Prostate gland (tissue), 2 donors: Measurements from ENCODE around the gene ADGRL1. TPM values are rescaled to one million over a fixed set of nuclear protein-coding genes. Genes with fewer than 3 reads are reported as not detected.
A peak's percentile ranks its signal among the peaks of the same experiment; 100 is the strongest.
"Not testable (repeated sequence)": the region's sequence is repeated elsewhere in the genome, so short reads cannot be mapped to it uniquely, and the experiment has no call there.

Source experiments
- DNase-seq: peaks from one replicate; pipeline ENCODE4 v3.0.0-alpha.2; 2019; ENCODE audit warnings: low spot score
- H3K27ac ChIP-seq, 2 donors: fragments of 200-600 bp; sonication (generic); 2 replicates each; pipeline ENCODE4 v1.5.1; 2017 to 2019
- H3K27me3 ChIP-seq: fragments of 200-600 bp; sonication (generic); replicated peaks from 2 replicates; pipeline ENCODE4 v1.5.1; 2019; ENCODE audit not compliant: insufficient read depth
- H3K36me3 ChIP-seq, 2 donors: fragments of 200-600 bp; sonication (generic); 1 replicate in 1 of 2; 2 replicates in 1 of 2; pipeline versions ENCODE4 v1.5.1 to v1.8.1; 2017 to 2019
- H3K4me1 ChIP-seq: fragments of 200-600 bp; sonication (generic); replicated peaks from 2 replicates; pipeline ENCODE4 v1.5.1; 2019
- H3K4me3 ChIP-seq, 2 donors: fragments of 200-600 bp; sonication (generic); 2 replicates each; pipeline ENCODE4 v1.5.1; 2017 to 2019
- H3K9me3 ChIP-seq: fragments of 200-600 bp; sonication (generic); 2 replicates; pipeline ENCODE4 v1.5.1; 2017
- POLR2A ChIP-seq: fragments of 450-650 bp; IDR thresholded peaks from one replicate; pipeline ENCODE4 v1.6.1; 2016; ENCODE audit warnings: antibody characterized with exemption, mild to moderate bottlenecking
- POLR2AphosphoS5 ChIP-seq: sonication (generic); formaldehyde crosslinking; IDR thresholded peaks from one replicate; pipeline ENCODE4 v1.6.1; 2017; ENCODE audit warnings: antibody characterized with exemption
- WGBS: methylation state at CpG from one replicate; pipeline ENCODE4 v1.1.5; 2018; 5-methylcytosine and 5-hydroxymethylcytosine counted together
- intact Hi-C: fragments of 100-400 bp; cut with DNase I; formaldehyde crosslinking; loops from one replicate; pipeline ENCODE4 v1.14.2; 2022
- total RNA-seq, 2 donors: library from RNA; depleted of rRNA; stranded (reverse); fragments of >200 nt; gene quantifications; one replicate each; pipeline ENCODE4 v1.1.0, GENCODE V29; 2016
- TF ChIP-seq, protein P1 (sequence below), 4 experiments: fragments of 200-600 bp in 2 of 4; fragments of 450-650 bp in 2 of 4; sonication (generic) in 2 of 4; IDR thresholded peaks; 1 replicate in 3 of 4; 2 replicates in 1 of 4; pipeline ENCODE4 v1.5.1; 2016 to 2019; ENCODE audit warnings: antibody characterized with exemption in 4 of 4, mild to moderate bottlenecking in 2 of 4, moderate library complexity in 2 of 4

Gene ADGRL1
- 10 to 100 TPM; 13.0 to 44.1 TPM for total RNA-seq

DNA sequence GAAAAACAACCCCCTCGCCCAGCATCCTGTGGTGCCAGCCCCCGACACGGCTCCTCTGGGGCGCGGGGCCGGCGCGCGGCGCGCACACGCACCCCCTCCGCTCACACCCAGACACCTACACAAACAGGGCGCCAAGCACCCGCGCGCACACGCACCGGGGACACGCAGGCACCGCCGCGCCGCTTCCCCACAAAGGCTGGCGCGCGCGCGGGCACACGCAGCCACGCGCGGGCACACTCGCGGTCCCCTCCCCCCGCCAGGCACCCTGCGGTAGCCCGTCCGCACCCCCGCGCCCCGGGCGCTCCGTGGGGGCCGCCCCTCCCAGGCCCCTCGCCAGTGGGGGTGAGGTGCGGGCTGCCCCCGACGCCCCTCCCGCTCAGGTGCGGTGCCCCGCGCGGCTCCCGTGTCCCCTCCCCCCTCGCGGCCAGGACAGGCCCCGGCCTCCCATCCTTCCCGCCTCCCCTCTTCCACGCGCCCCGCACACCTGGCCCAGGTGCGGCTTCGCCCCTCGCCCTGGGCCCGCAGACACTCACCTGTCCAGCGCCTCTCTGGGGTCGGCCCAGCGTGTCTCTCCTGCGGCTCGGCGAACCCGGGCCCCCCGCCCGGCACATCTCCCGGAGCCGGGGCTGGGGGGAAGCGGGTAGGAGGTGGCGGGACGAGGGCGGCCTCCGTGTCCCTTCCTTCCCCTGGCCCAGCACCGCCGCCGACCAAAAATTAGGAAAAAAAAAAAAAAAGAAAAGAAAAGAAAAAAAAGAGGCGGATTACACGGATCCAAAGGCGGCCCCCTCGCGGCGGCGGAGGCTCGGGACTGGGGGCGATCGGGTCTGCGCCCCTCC lies at the start of gene ADGRL1:
Gene ADGRL1 (minus strand): TSS at position 718 of the 836 bp plus-strand sequence. CDS start 22,567 bp downstream, outside the sequence.
- peak within 1 kb of the TSS; percentile 54 to 59 for H3K4me3 ChIP-seq
- intact Hi-C loops, DNase-seq: not testable (repeated sequence)

DNA sequence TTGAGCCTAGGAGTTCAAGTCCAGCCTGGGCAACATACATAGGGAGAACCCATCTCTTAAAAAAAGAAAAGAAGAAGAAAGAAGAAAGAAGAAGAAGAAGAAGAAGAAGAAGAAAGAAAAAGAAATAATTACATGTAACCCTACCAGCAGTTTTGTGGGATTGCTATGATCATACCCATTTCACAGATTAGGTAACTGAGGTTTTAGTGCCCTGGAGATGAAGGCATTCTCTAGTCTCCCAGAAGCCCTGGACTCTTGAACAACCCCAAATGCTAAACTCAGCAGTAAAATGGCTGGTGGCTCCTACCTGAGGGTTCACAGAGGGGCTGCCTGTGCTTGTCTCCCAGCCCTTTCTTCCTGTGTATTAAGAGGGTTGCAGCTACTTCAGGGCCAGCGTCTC lies 49.3 kb upstream of the ADGRL1 start:
- H3K36me3 ChIP-seq, intact Hi-C loops, H3K9me3 ChIP-seq, H3K4me3 ChIP-seq, DNase-seq, H3K4me1 ChIP-seq, H3K27ac ChIP-seq, H3K27me3 ChIP-seq: not testable (repeated sequence)
- WGBS: 78% methylated on average over 1 of the region's 1 CpG

More for the DNA sequence above, at the start of gene ADGRL1:
- not testable (repeated sequence) for H3K36me3 ChIP-seq, H3K27me3 ChIP-seq, H3K9me3 ChIP-seq, H3K4me1 ChIP-seq
- peak within 1 kb of the TSS; percentile 61 to 77 for H3K27ac ChIP-seq
- WGBS: under 1% methylated on average over 58 of the region's 96 CpGs

DNA sequence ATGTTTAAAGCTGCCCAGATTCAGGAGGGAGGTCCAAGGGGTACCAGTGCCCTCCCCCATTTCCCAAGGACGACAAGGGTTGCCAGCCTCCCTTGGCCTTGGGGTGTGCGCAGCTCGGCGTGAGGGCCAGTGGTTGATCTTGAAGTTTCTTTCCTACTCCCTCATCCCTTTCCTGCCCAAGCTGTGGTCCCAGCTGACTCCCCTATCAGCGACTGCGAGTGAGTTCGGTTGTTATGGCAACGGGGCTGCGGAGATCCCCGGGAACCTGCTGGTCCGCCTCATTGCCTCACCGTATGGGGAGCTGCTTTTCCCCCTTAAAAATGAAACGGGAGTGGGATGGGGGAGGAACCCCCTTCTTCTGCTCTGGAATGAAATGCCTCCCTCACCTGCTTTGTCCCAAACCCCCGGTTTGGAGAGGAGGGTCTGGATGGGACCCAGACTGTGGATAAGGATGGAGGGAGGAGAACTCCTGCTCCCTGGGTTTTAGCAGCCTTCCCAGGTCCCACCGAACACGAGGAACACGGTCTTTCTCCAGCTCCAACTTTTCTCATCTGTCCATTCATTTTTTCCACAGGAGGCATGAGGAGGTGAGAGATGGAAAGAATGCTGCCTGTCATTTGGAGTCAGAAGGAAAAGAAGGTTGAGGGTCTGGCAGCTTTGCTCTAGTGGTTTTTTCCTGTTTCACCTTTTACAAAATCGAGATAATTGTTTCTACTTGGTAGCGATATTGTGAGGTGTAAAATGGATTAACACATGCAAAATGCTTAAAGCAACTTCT lies 48.0 kb upstream of the ADGRL1 start:
- H3K36me3 ChIP-seq, H3K27ac ChIP-seq, H3K4me1 ChIP-seq, intact Hi-C loops, H3K4me3 ChIP-seq, H3K9me3 ChIP-seq, H3K27me3 ChIP-seq, DNase-seq: not testable (repeated sequence)
- WGBS: 13% methylated on average over 19 of the region's 19 CpGs

DNA sequence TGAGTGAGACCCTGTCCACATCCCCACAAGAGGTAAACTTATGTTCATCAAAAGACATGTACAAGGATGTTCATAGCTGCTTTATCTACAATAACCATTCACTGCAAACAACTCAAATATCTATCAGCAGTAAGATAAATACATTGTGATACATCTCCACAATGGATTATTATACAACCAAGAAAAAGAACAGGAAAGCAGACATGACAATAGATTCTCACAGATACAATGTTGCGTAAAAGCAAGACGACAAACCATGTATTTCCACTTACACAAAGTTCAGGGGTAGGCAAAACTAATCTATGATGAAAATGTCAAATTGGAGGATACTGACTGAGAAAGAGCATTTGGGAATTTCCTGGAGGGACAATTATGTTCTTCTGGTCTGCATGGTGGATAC lies 46.2 kb upstream of the ADGRL1 start:
- H3K27me3 ChIP-seq, H3K27ac ChIP-seq, H3K4me1 ChIP-seq, DNase-seq, H3K36me3 ChIP-seq, H3K9me3 ChIP-seq, H3K4me3 ChIP-seq, intact Hi-C loops: not testable (repeated sequence)
- 97% methylated on average over 2 of the region's 2 CpGs for WGBS

DNA sequence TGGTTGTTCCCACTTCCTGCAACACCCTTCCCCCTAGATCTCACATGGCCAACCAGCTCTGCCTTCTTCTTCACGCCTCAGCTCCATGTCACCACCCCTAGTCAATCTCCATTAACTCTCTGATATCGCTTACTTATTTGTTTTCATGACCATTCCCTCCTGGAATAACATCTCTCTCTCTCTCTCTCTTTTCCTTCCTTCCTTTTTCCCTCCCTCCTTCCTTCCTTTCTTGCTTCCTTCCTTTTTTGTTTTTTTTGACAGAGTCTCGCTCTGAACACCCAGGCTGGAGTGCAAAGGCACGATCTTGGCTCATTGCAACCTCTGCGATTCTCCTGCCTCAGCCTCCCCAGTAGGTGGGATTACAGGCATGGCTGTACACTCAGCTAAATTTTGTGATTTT lies 44.9 kb upstream of the ADGRL1 start:
- Histone ChIP-seq H3K27ac (no peak overlapping the region), H3K9me3 (no peaks in the 10 kb centered on the region), H3K4me3 (no peak overlapping the region), H3K27me3 (no peaks in the 10 kb centered on the region), H3K36me3 (no peaks in the 10 kb centered on the region), H3K4me1 (no peaks in the 10 kb centered on the region)
- intact Hi-C loops: no loop called here
- no peak for DNase-seq
- TF ChIP-seq POLR2A (no peak), POLR2AphosphoS5 (no peak)
- TF ChIP-seq, protein P1, sequence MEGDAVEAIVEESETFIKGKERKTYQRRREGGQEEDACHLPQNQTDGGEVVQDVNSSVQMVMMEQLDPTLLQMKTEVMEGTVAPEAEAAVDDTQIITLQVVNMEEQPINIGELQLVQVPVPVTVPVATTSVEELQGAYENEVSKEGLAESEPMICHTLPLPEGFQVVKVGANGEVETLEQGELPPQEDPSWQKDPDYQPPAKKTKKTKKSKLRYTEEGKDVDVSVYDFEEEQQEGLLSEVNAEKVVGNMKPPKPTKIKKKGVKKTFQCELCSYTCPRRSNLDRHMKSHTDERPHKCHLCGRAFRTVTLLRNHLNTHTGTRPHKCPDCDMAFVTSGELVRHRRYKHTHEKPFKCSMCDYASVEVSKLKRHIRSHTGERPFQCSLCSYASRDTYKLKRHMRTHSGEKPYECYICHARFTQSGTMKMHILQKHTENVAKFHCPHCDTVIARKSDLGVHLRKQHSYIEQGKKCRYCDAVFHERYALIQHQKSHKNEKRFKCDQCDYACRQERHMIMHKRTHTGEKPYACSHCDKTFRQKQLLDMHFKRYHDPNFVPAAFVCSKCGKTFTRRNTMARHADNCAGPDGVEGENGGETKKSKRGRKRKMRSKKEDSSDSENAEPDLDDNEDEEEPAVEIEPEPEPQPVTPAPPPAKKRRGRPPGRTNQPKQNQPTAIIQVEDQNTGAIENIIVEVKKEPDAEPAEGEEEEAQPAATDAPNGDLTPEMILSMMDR (IDR thresholded peaks at IDR 0.05): no peak
- WGBS: 83% methylated on average over 5 of the region's 5 CpGs

DNA sequence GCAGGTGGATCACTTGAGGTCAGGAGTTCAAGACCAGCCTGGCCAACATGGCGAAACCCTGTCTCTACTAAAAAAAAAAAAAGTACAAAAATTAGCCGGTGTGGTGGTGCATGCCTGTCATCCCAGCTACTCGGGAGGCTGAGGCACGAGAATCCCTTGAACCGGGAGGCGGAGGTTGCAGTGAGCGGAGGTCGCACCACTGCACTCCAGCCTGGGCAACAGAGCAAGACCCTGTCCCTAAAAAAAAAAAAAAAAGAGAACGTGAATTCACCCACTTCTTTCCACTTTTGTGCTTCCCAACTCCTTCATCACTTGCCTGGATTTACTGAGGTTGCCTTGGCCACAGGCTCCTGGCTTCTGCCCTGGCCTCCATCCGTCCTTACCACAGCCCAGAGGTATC lies 44.3 kb upstream of the ADGRL1 start:
- intact Hi-C loops, H3K9me3 ChIP-seq, H3K4me1 ChIP-seq, H3K4me3 ChIP-seq, H3K27me3 ChIP-seq, DNase-seq, H3K27ac ChIP-seq, H3K36me3 ChIP-seq: not testable (repeated sequence)
- 87% methylated on average over 10 of the region's 10 CpGs for WGBS

DNA sequence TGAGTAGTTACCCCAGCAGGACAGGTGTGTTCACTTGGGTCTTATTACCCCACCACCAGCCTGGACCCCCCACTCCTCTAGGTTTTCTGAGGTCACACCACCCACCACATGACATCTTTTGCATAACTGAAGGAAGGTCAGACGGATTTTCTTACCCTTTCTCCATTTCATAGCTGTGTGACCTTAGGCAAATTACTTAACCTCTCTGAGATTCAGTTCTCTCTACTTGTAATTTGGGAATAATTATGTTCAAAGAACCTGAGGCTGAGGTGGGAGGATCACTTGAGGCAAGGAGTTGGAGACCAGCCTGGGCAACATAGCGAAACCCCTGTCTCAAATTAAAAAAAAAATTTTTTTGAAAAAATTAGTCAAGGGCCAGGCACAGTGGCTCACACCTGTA lies 43.9 kb upstream of the ADGRL1 start:
- H3K36me3 ChIP-seq, H3K27me3 ChIP-seq, DNase-seq, intact Hi-C loops, H3K9me3 ChIP-seq, H3K4me3 ChIP-seq, H3K27ac ChIP-seq, H3K4me1 ChIP-seq: not testable (repeated sequence)
- 75% methylated on average over 2 of the region's 2 CpGs for WGBS

DNA sequence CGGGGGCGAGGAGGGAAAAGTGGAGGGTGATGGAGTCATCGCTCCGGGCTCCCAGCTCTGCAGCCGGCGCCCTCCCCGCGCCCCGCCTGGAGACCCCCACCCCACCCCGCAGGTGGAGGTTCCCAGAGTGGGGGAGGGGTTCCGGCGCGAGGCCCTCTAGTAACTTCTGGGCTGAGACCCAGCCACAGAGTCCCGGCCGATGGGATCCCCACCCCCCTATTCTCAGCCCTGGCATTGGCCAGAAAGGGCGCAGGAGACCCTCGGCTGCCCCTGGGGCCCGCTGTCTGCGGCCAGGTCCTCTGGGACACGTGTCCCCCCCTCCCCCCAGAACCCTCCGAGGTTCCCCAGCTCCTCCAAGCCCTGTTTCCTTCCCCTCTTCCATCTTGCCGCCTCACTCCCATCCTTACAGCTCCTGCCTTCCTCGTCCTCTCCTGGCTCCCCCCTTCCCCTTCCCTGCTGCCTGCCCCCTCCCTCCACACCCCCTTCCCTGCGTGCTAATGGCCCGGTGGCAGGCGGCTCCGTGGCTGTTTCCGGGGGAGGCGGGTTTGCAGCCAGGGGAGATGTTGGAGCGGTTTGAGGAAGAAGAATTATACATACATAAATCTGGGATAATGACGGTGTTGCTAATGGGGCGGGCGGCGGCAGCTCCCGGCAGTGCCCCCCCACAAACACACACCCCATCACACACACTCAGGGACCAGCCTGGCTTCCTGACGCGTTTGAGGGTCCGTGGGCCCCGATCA lies 43.2 kb upstream of the ADGRL1 start:
- H3K4me1 ChIP-seq: not testable (repeated sequence)
- peak overlapping the region; percentile 9 to 28 for H3K27ac ChIP-seq
- 1% methylated on average over 29 of the region's 39 CpGs for WGBS

More for the DNA sequence above, 43.2 kb upstream of the ADGRL1 start:
- H3K36me3 ChIP-seq, H3K27me3 ChIP-seq, H3K9me3 ChIP-seq, DNase-seq, intact Hi-C loops: not testable (repeated sequence)
- peak overlapping the region; percentile 40 to 45 for H3K4me3 ChIP-seq
